C4-2B (cell line): ENCODE results near the gene TMEM239.

Experiments used
- ZFX ChIP-seq: fragments of 450-650 bp; IDR thresholded peaks from 2 replicates; pipeline ENCODE4 v1.6.1; 2017
- TF ChIP-seq, protein P1 (sequence below): fragments of 450-650 bp; conservative IDR thresholded peaks from 2 replicates; pipeline ENCODE4 v1.5.1; 2017; ENCODE audit warnings: mild to moderate bottlenecking

DNA sequence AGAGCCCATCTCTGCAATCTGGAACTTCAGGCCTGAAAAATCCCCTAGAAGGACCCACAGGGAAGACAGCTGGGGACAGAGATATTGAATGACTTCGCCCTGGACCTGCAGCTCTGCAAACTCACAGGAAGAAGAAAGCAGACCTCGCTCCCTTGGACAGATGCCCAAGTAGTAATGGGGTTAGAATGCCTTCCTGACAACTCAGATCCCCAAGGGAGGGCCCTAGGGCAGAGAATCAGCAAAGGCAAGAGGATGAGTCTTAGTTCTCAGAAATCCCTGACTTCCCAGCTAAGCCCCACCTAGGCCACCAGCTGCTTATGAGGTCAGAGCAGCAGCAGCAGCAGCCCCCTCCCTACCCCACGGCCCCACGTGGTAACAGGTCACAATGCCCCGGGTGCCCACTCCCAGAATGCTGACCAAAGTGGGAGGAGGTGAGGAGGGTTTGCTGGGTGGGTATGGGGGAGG lies 1.5 kb upstream of the TMEM239 start, which contains the start of gene C20orf141:
- TF ChIP-seq, protein P1, sequence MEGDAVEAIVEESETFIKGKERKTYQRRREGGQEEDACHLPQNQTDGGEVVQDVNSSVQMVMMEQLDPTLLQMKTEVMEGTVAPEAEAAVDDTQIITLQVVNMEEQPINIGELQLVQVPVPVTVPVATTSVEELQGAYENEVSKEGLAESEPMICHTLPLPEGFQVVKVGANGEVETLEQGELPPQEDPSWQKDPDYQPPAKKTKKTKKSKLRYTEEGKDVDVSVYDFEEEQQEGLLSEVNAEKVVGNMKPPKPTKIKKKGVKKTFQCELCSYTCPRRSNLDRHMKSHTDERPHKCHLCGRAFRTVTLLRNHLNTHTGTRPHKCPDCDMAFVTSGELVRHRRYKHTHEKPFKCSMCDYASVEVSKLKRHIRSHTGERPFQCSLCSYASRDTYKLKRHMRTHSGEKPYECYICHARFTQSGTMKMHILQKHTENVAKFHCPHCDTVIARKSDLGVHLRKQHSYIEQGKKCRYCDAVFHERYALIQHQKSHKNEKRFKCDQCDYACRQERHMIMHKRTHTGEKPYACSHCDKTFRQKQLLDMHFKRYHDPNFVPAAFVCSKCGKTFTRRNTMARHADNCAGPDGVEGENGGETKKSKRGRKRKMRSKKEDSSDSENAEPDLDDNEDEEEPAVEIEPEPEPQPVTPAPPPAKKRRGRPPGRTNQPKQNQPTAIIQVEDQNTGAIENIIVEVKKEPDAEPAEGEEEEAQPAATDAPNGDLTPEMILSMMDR: no peak
- TF ChIP-seq ZFX: no peak
